NB4 (cell line): ENCODE results near the gene YBX1.

Experiments
- POLR2A ChIP-seq: IDR thresholded peaks from 2 replicates; pipeline ENCODE4 v1.6.1; 2011; ENCODE audit warnings: mild to moderate bottlenecking; ENCODE audit not compliant: insufficient read length; ENCODE audit errors: extremely low read depth
- TF ChIP-seq, protein P1 (sequence below): IDR thresholded peaks from one replicate; pipeline ENCODE4 v1.5.1; 2012; ENCODE audit warnings: low read depth, low read length

DNA sequence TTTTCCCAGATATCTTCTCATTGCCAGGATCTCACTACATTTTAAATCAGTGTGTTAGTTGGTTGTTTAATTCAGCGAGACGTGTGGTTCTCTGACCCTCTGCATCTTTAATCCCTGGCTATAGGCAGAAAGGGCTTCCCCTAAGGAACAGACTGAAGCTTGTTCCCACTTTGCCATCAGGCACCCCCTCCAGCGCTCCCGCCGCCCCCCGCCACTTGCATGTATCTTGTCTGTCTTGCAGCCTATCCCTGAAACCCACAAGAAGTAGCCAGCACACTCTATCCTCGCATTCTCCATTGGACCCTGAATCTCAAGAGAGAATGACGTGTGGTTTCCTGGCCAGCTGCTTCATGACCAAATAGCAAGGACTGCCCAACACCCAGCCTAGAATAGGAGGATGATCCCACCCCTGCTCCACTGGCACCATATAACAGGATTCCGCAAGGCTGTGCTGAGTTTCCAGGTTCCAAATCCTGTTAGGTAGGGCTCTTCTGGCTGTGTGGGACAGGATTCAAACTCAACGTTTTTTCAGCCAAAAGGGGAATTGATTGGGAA, 50.0 kb downstream of the YBX1 start:
- TF ChIP-seq, protein P1, sequence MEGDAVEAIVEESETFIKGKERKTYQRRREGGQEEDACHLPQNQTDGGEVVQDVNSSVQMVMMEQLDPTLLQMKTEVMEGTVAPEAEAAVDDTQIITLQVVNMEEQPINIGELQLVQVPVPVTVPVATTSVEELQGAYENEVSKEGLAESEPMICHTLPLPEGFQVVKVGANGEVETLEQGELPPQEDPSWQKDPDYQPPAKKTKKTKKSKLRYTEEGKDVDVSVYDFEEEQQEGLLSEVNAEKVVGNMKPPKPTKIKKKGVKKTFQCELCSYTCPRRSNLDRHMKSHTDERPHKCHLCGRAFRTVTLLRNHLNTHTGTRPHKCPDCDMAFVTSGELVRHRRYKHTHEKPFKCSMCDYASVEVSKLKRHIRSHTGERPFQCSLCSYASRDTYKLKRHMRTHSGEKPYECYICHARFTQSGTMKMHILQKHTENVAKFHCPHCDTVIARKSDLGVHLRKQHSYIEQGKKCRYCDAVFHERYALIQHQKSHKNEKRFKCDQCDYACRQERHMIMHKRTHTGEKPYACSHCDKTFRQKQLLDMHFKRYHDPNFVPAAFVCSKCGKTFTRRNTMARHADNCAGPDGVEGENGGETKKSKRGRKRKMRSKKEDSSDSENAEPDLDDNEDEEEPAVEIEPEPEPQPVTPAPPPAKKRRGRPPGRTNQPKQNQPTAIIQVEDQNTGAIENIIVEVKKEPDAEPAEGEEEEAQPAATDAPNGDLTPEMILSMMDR, result no peak
- no peak for TF ChIP-seq POLR2A
